ENCODE results near the gene KIF3A.

DNA sequence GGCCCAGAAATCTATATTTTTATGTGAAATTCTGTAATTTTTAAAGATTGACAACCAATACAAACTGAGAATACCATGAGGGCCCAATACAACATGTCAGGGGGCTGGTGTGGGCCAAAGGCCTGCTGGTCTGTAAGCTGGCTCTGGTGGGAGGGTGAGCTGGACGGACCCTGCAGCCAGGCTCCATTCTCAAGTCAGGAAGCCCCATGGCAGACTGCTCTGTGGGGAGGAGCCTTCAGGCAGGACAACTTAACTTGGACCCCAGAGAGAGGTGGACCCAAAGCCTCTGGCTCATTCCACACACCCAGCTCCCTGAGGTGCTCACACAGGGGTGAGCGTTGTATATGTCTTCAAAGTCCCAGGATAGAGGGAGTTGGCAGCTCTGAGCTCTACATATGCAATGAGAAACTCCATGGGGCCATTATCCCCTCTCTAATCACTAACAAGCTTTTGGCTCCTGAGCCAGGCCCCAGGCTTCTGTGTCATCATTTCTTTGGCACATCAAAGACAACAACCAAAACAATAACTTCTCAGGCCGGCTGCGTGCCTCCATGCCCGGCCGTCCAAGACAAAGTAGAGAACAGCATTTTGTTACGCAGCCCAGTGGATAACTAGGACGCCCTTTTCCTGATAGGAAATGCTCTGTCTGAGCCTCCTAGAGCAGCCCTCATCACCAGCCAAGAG is 33.3 kb upstream of the KIF3A start:
- TF ChIP-seq, protein P1, sequence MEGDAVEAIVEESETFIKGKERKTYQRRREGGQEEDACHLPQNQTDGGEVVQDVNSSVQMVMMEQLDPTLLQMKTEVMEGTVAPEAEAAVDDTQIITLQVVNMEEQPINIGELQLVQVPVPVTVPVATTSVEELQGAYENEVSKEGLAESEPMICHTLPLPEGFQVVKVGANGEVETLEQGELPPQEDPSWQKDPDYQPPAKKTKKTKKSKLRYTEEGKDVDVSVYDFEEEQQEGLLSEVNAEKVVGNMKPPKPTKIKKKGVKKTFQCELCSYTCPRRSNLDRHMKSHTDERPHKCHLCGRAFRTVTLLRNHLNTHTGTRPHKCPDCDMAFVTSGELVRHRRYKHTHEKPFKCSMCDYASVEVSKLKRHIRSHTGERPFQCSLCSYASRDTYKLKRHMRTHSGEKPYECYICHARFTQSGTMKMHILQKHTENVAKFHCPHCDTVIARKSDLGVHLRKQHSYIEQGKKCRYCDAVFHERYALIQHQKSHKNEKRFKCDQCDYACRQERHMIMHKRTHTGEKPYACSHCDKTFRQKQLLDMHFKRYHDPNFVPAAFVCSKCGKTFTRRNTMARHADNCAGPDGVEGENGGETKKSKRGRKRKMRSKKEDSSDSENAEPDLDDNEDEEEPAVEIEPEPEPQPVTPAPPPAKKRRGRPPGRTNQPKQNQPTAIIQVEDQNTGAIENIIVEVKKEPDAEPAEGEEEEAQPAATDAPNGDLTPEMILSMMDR (IDR thresholded peaks at IDR 0.05): no peak
- TF ChIP-seq POLR2A (IDR thresholded peaks at IDR 0.05): no peak

Data from testis (tissue), 2 donors.